ENCODE data around the gene FBXL17.

DNA sequence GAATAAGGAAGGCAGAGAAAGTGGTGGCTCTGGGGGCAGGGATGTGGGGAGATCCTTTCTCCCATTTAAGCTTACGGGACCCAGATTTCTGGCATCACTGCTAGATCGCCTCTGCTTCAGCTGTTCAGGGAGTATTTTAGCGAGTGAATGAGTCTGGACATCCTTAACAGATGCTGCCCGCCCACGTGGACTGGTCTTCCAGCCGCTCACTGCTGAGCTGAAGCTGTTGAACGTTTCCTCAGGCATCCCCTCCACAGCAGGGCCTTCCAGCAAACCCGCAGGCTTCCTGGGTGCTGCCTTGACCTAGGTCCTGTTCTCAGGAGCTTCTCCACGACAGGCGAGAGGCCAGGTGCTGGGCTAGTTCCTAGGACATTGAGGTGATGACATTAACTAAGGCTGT, 566.8 kb downstream of the FBXL17 start:
- no peak for TF ChIP-seq POLR2A (IDR thresholded peaks at IDR 0.05)
- TF ChIP-seq, protein P1, sequence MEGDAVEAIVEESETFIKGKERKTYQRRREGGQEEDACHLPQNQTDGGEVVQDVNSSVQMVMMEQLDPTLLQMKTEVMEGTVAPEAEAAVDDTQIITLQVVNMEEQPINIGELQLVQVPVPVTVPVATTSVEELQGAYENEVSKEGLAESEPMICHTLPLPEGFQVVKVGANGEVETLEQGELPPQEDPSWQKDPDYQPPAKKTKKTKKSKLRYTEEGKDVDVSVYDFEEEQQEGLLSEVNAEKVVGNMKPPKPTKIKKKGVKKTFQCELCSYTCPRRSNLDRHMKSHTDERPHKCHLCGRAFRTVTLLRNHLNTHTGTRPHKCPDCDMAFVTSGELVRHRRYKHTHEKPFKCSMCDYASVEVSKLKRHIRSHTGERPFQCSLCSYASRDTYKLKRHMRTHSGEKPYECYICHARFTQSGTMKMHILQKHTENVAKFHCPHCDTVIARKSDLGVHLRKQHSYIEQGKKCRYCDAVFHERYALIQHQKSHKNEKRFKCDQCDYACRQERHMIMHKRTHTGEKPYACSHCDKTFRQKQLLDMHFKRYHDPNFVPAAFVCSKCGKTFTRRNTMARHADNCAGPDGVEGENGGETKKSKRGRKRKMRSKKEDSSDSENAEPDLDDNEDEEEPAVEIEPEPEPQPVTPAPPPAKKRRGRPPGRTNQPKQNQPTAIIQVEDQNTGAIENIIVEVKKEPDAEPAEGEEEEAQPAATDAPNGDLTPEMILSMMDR (IDR thresholded peaks at IDR 0.05): no peak
- no peak for TF ChIP-seq POLR2AphosphoS5 (IDR thresholded peaks at IDR 0.05)

Measured in breast epithelium (tissue), 3 donors.